Measurements from ENCODE around the gene ZNF141.
"Not testable (repeated sequence)": the region's sequence is repeated elsewhere in the genome, so short reads cannot be mapped to it uniquely, and the experiment has no call there.

Gene ZNF141

GRCh38 chr4:385934-386707, 48.5 kb downstream of the ZNF141 start:
- no peak for DNase-seq (ENCODE audit: low read depth)

- no peak for DNase-seq (ENCODE audit: low read depth)
These were observed 49.1 kb downstream of the ZNF141 start for GRCh38 chr4:386708-387105.

GRCh38 chr4:404006-404405, 66.4 kb downstream of the ZNF141 start:
- DNase-seq (ENCODE audit: low read depth), result no peak

GRCh38 chr4:408321-408720, 70.7 kb downstream of the ZNF141 start:
- DNase-seq (ENCODE audit: low read depth), result not testable (repeated sequence)

- no peak for DNase-seq (ENCODE audit: low read depth)
These were observed 85.0 kb downstream of the ZNF141 start for GRCh38 chr4:422587-422986.

Data from HS-5 (cell line).